GM19468 (cell line): Measurements from ENCODE around the gene TSHR.
A peak's percentile ranks its signal among the peaks of the same experiment; 100 is the strongest.
"Not testable (repeated sequence)": the region's sequence is repeated elsewhere in the genome, so short reads cannot be mapped to it uniquely, and the experiment has no call there.

ENCODE experiments used
- ATAC-seq: cut with Tn5 transposase; IDR thresholded peaks from one replicate; pipeline ENCODE4 v1.9.1; 2021; ENCODE audit warnings: mild to moderate bottlenecking, moderate library complexity, moderate number of reproducible peaks; ENCODE audit not compliant: unreplicated experiment; ENCODE audit errors: extremely low read depth

Gene TSHR

DNA sequence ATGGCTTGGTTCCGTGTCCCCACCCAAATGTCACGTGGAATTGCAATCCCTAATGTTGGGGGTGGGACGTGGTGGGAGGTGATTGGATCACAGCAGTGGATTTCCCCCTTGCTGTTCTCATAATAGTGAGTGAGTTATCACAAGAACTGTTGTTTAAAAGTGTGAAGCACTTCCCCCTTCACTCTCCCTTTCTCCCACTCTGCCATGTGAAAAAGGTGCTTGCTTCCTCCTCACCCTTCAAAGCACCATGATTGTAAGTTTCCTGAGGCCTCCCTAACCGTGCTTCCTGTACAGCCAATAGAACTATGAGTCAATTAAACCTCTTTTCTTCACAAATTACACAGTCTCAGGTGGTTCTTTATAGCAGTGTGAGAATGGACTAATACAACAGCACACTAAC, 8.6 kb upstream of the TSHR start:
- no peak for ATAC-seq

- no peak for ATAC-seq
These were observed 7.1 kb upstream of the TSHR start for GRCh38 chr14:80948291-80948690.

DNA sequence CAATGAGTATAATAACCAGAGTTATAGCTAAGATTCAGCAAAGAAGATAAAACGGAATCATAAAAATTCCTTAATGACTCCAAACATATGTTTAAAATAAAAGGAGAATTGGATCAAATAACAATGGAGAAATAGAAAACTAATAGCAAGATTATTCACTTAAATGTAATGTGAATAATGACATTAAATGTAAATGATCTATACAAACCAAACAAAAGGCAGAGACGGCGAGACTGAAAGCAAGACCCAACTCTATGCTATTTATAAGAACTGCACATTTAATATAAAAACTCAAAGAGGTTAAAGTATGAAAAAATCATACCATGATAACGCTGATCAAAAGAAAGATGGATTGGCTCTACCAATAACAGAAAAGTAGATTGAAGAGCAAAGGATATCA, 3.9 kb upstream of the TSHR start:
- ATAC-seq = no peak

DNA sequence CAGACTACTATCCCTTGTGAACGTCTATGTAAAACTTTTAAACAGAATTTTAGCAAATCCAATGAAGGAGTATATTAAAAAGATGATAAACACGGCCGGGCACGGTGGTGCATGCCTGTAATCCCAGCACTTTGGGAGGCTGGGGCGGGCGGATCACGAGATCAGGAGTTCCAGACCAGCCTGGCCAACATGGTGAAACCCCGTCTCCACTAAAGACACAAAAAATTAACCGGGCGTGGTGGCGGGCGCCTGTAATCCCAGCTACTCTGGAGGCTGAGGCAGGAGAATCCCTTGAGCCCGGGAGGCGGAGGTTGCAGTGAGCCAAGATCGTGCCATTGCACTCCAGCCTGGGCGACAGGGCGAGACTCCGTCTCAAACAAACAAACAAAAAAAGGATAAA, 2.2 kb upstream of the TSHR start:
- ATAC-seq = not testable (repeated sequence)

GRCh38 chr14:80954687-80955299, 628 bp upstream of the TSHR start:
- no peak for ATAC-seq

GRCh38 chr14:80956102-80956501, 681 bp downstream of the TSHR start:
- no peak for ATAC-seq

GRCh38 chr14:80956922-80957321, 1.5 kb downstream of the TSHR start:
- no peak for ATAC-seq

GRCh38 chr14:80957613-80958012, 2.2 kb downstream of the TSHR start:
- ATAC-seq = no peak

GRCh38 chr14:80958226-80958625, 2.8 kb downstream of the TSHR start:
- ATAC-seq = no peak

GRCh38 chr14:80958939-80959338, 3.5 kb downstream of the TSHR start:
- ATAC-seq = no peak

DNA sequence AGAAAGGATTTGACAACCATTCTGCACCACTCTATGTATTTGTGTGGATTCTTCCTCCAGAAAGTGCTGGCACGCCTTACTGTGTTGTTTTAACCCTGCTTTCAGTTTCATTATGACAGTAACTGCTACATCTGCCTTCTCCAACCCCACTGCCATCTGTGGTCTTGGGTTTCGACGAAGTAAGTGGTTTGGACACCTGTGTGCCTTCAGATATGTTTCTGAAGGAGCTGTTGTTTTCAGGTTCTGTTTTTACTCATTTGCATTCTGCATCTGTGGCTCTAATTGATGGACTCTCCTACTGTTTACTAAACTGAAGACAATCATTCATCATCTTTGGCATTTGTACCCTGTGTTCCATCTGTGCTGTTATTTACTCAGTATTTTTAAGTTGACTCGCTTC, 4.1 kb downstream of the TSHR start:
- ATAC-seq = peak; percentile 98

- ATAC-seq = no peak
These were observed 9.6 kb downstream of the TSHR start for GRCh38 chr14:80965037-80965436.

DNA sequence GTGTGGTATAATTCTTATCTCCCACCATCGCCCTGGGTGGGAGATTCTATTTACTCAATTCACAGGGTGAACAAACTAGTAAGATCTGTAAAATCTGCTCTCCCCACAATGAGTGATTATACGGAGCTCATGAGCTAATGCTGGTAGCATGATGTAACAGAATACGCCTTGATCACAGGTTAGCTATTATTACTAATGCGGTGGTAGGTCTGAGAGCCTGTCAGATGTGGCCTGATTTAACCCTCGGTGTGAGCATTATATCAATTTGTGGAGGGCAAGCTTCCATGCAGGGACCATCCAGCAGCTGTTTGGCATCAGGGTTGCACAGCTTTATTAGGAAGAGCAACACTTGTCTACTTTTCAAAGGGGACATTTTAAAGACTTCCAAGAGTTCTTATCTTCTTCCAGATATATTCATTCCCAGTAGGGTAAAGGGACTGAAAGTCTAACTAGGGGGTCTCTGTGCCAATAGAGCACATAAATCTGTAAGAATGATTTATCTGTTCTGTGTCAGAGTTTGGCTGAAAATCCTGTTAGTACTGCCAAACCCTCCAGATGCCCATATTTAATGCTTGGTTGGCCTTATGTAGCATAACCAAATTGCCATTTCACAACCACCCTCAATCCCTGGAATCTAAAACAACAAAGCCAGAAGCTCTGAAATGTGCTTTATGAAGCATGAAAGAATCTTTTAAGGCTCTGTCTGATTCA, 18.7 kb downstream of the TSHR start:
- ATAC-seq = no peak

GRCh38 chr14:80974679-80975078, 19.3 kb downstream of the TSHR start:
- ATAC-seq = no peak

DNA sequence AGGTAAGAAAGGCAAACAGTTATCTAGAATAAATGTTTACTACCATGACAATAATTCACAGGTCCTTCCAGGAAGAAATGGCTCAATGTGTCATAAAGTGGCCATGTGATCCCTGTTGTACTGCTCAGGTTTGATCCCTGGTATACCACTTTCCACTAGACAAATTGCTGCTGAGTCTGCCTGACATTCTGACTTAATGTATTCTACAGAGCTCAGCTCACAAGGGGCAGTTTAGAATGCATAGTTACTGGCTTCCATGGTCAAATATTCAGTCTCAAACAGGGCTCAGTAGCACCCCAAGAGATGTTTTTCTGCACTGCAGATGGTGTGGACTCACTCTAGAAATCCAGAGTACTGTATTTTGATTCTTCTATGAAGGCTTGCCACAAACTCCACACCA, 21.8 kb downstream of the TSHR start:
- peak; percentile 59 for ATAC-seq

- ATAC-seq = no peak
These were observed 23.0 kb downstream of the TSHR start for GRCh38 chr14:80978403-80978802.

DNA sequence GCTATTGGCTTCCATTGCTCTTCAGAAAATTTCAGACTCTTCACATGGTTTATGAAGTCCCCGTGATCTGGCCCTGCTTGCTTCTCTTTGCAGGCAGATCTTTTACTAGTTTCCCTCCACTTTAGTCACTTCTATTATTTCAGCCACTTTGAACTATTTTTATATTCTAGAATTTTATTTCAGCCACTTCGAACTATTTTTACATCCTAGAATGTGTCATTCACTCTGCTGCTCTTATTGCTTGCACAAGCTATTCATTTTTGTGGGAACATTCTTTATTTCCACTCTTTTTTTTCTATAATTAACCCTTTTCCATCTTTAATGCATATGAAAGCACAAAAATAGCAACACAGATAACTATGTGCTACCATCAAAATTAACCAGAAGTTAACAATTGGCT, 24.5 kb downstream of the TSHR start:
- no peak for ATAC-seq

DNA sequence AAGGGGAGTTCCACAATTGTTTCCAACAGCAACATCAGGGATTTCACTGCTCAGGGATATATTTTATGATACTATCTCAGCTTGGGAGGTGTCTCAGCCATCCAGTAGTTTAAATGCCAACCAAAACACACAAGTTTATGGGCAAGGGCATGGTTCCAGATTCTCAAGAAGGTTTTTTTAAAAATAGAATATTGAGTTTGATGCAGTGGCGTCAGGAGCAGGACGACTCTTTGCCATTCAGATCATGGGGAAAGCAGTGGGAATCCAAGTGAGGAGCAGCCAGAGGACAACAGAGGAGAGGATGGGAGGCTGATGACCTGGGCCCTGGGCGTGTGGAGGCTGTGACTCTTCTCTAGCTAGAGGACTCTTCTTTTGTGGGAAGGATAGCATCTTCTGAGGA, 25.7 kb downstream of the TSHR start:
- no peak for ATAC-seq

GRCh38 chr14:80981673-80982072, 26.3 kb downstream of the TSHR start:
- no peak for ATAC-seq

GRCh38 chr14:80982711-80983110, 27.3 kb downstream of the TSHR start:
- ATAC-seq = no peak

DNA sequence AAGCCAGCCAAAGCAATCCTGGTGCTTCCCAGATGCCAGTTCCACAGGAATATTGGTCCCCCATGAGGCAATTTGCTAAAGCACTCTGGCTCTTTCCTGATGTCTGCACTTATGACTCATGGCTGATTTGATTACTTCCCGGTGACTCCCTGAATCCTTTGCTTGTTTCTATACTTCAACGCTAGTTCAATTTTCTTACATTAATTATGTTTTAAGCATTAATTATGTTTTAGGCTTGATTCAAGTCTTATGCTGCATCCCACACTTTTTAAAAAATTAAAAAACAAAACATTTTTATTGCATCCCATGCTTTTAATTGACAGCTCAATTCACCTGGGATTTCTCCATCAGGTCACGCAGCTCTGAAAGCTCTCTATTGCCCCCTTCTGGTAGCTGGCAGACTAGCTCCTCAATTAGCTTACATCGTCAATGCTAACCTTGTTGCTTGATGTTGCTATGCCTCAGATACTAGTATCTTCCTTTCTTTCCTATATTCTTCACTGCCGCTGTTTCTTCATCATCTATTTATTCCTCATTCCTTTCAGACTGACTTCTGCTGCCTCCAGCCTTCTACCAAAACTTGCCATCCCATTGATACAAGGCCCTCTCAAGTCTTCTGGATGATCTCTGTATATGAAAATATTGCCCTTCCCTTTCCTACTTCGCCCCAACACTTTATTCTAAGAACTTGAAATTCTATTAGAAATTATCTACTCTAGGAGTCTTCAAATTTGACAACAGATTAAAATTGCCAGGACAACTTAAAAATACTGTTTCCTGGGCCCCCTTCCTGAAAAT, 32.0 kb downstream of the TSHR start:
- no peak for ATAC-seq
